Thymus (tissue), 11 donors: ENCODE results near the gene NRXN3. TPM values are rescaled to one million over a fixed set of nuclear protein-coding genes. Genes with fewer than 3 reads are reported as not detected.

ENCODE experiments used
- DNase-seq, 9 donors: peaks; one replicate each; pipeline ENCODE4 v3.0.0-alpha.2; 2013; ENCODE audit warnings: low spot score in 9 of 9, low read depth in 6 of 9, missing footprints in 1 of 9
- H3K27ac ChIP-seq, 2 donors: one replicate each; pipeline ENCODE4 v1.5.1; 2013; ENCODE audit warnings: control low read depth in 1 of 2, low read depth in 1 of 2, low read length in 1 of 2, mild to moderate bottlenecking in 1 of 2, moderate library complexity in 1 of 2
- H3K27me3 ChIP-seq, 2 donors: one replicate each; pipeline ENCODE4 v1.5.1; 2013; ENCODE audit warnings: low read length in 1 of 2; ENCODE audit not compliant: control insufficient read depth in 2 of 2, insufficient read depth in 1 of 2
- H3K36me3 ChIP-seq, 2 donors: one replicate each; pipeline ENCODE4 v1.5.1; 2013; ENCODE audit warnings: low read length in 1 of 2, mild to moderate bottlenecking in 1 of 2, moderate library complexity in 1 of 2; ENCODE audit not compliant: control insufficient read depth in 2 of 2, insufficient read depth in 2 of 2
- H3K4me1 ChIP-seq, 2 donors: one replicate each; pipeline ENCODE4 v1.5.1; 2013; ENCODE audit warnings: low read length in 2 of 2; ENCODE audit not compliant: control insufficient read depth in 2 of 2, insufficient read depth in 2 of 2
- H3K4me3 ChIP-seq, 2 donors: one replicate each; pipeline ENCODE4 v1.5.1; 2013; ENCODE audit warnings: low read length in 2 of 2, control low read depth in 1 of 2, mild to moderate bottlenecking in 1 of 2
- H3K9me3 ChIP-seq, 2 donors: one replicate each; pipeline ENCODE4 v1.5.1; 2013; ENCODE audit warnings: low read length in 1 of 2, mild to moderate bottlenecking in 1 of 2; ENCODE audit not compliant: control insufficient read depth in 2 of 2, insufficient read depth in 1 of 2
- WGBS: extraction: QIAGEN DNeasy Blood & Tissue Kit; methylation state at CpG from one replicate; pipeline ENCODE4 v1.1.7; 2013; 5-methylcytosine and 5-hydroxymethylcytosine counted together
- polyA plus RNA-seq: library from polyadenylated mRNA; stranded (reverse); fragments of 200-250 nt; gene quantifications from one replicate; pipeline ENCODE4 v1.2.3, GENCODE V29; 2013
- total RNA-seq: library from RNA; stranded (reverse); fragments of 120-200 nt; gene quantifications from one replicate; pipeline ENCODE4 v1.2.4, GENCODE V29; 2013
- donor health status: healthy.

NRXN3 gene
- total and polyA plus RNA-seq, 2 donors: 1.5 to 3.7 TPM

GRCh38 chr14:78652727-78653126 lies 482.6 kb downstream of the NRXN3 start:
- no peak for DNase-seq
- no peaks in the 10 kb centered on the region for H3K4me1 ChIP-seq
- H3K27ac ChIP-seq: no peak overlapping the region
- H3K9me3 ChIP-seq: no peaks in the 10 kb centered on the region
- H3K4me3 ChIP-seq: no peak overlapping the region
- no peaks in the 10 kb centered on the region for H3K36me3 ChIP-seq
- H3K27me3 ChIP-seq: no peaks in the 10 kb centered on the region
- WGBS: 91% methylated on average over 1 of the region's 1 CpG

- Histone ChIP-seq H3K9me3 (no peaks in the 10 kb centered on the region), H3K27me3 (no peaks in the 10 kb centered on the region), H3K4me3 (no peak overlapping the region), H3K4me1 (no peaks in the 10 kb centered on the region), H3K27ac (no peak overlapping the region), H3K36me3 (no peaks in the 10 kb centered on the region)
- DNase-seq: no peak
- WGBS: 96% methylated on average over 1 of the region's 1 CpG
These were observed 483.0 kb downstream of the NRXN3 start for GRCh38 chr14:78653173-78653572.

- 92% methylated on average over 4 of the region's 4 CpGs for WGBS
- H3K27me3 ChIP-seq: no peaks in the 10 kb centered on the region
These were observed 487.3 kb downstream of the NRXN3 start for GRCh38 chr14:78657451-78657850.

GRCh38 chr14:78664841-78665240 lies 494.7 kb downstream of the NRXN3 start:
- Histone ChIP-seq H3K27ac (no peak overlapping the region), H3K27me3 (no peaks in the 10 kb centered on the region), H3K9me3 (no peaks in the 10 kb centered on the region), H3K4me1 (no peaks in the 10 kb centered on the region), H3K4me3 (no peak overlapping the region), H3K36me3 (no peaks in the 10 kb centered on the region)
- DNase-seq: no peak
- WGBS: 93% methylated on average over 1 of the region's 1 CpG

More at GRCh38 chr14:78657451-78657850, 487.3 kb downstream of the NRXN3 start:
- no peak overlapping the region for H3K27ac ChIP-seq
- no peaks in the 10 kb centered on the region for H3K36me3 ChIP-seq
- H3K4me1 ChIP-seq: no peaks in the 10 kb centered on the region
- no peak for DNase-seq
- H3K9me3 ChIP-seq: no peaks in the 10 kb centered on the region
- H3K4me3 ChIP-seq: no peak overlapping the region

- DNase-seq: no peak
- Histone ChIP-seq H3K4me3 (no peak overlapping the region), H3K9me3 (no peaks in the 10 kb centered on the region), H3K27ac (no peak overlapping the region), H3K4me1 (no peaks in the 10 kb centered on the region), H3K27me3 (no peaks in the 10 kb centered on the region), H3K36me3 (no peaks in the 10 kb centered on the region)
- 70% methylated on average over 5 of the region's 5 CpGs for WGBS
These were observed 496.3 kb downstream of the NRXN3 start for GRCh38 chr14:78666336-78667056.

GRCh38 chr14:78667141-78667540 lies 497.0 kb downstream of the NRXN3 start:
- no peaks in the 10 kb centered on the region for H3K9me3 ChIP-seq
- no peaks in the 10 kb centered on the region for H3K4me1 ChIP-seq
- no peaks in the 10 kb centered on the region for H3K36me3 ChIP-seq
- H3K4me3 ChIP-seq: no peak overlapping the region
- no peaks in the 10 kb centered on the region for H3K27me3 ChIP-seq
- 87% methylated on average over 1 of the region's 1 CpG for WGBS
- no peak overlapping the region for H3K27ac ChIP-seq
- DNase-seq: no peak

DNA sequence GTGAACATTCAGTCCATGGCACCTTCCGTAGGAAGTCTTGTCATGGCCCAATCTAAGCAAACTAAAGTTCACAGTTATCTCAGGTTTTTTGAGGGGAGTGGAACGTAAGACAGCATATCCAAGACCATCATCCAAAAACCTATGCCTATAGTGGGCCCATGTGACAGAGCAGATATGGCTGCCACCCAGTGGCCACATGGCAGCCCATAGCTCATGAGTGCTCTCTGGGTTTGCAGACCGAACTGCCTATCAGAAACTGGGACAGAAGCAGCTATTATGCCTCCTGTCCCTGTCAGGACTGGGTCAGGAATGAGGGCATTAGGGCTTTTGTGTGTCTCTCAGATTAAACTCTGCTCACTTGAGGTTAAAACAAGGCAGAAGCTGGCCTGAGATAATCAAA lies 503.7 kb downstream of the NRXN3 start:
- Histone ChIP-seq H3K27me3 (no peaks in the 10 kb centered on the region), H3K9me3 (no peaks in the 10 kb centered on the region), H3K27ac (no peak overlapping the region), H3K4me1 (no peaks in the 10 kb centered on the region), H3K36me3 (no peaks in the 10 kb centered on the region), H3K4me3 (no peak overlapping the region)
- DNase-seq: no peak
- WGBS: 90% methylated on average over 3 of the region's 3 CpGs

- DNase-seq: no peak
- no peak overlapping the region for H3K27ac ChIP-seq
- no peak overlapping the region for H3K4me3 ChIP-seq
- H3K9me3 ChIP-seq: no peaks in the 10 kb centered on the region
- no peaks in the 10 kb centered on the region for H3K36me3 ChIP-seq
- no peaks in the 10 kb centered on the region for H3K27me3 ChIP-seq
- no peaks in the 10 kb centered on the region for H3K4me1 ChIP-seq
These were observed 504.6 kb downstream of the NRXN3 start for GRCh38 chr14:78674820-78675219.

DNA sequence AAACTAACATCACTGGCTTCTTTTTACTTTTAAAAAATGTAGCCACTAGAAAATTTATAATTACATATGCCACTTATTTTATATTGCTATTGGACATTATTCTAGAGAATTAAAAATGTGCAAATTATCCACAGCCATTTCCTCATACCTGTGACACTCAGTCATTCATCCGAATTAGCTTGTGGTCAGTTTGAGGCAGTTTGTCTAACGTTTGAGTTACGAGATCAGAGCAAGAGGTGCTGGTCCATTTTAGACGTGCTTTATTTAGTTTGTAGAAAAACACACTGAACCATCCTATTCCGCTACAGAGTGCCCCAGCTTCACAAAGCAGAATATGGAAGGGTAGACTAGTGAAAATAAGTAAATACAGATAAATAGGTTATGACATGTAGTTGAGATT lies 513.0 kb downstream of the NRXN3 start:
- Histone ChIP-seq H3K4me1 (no peaks in the 10 kb centered on the region), H3K27ac (no peak overlapping the region), H3K36me3 (no peaks in the 10 kb centered on the region), H3K27me3 (no peaks in the 10 kb centered on the region), H3K9me3 (no peaks in the 10 kb centered on the region), H3K4me3 (no peak overlapping the region)
- WGBS: 96% methylated on average over 5 of the region's 5 CpGs
- no peak for DNase-seq
